Sigmoid colon (tissue), 4 donors: ENCODE measurements around the gene P2RX3.

Experiments
- EP300 ChIP-seq, 4 donors: sonication (generic); formaldehyde crosslinking; IDR thresholded peaks; one replicate each; pipeline ENCODE4 v1.6.1; 2017; ENCODE audit warnings: antibody characterized with exemption in 4 of 4
- POLR2A ChIP-seq, 2 donors: fragments of 450-650 bp; IDR thresholded peaks; one replicate each; pipeline ENCODE4 v1.6.1; 2016; ENCODE audit warnings: antibody characterized with exemption in 2 of 2, mild to moderate bottlenecking in 2 of 2, moderate library complexity in 2 of 2
- TF ChIP-seq, protein P1 (sequence below), 4 experiments: fragments of 450-650 bp in 3 of 4; fragments of 200-600 bp in 1 of 4; IDR thresholded peaks; one replicate each; pipeline ENCODE4 v1.5.1; 2016 to 2019; ENCODE audit warnings: antibody characterized with exemption in 4 of 4, mild to moderate bottlenecking in 3 of 4, moderate library complexity in 2 of 4

DNA sequence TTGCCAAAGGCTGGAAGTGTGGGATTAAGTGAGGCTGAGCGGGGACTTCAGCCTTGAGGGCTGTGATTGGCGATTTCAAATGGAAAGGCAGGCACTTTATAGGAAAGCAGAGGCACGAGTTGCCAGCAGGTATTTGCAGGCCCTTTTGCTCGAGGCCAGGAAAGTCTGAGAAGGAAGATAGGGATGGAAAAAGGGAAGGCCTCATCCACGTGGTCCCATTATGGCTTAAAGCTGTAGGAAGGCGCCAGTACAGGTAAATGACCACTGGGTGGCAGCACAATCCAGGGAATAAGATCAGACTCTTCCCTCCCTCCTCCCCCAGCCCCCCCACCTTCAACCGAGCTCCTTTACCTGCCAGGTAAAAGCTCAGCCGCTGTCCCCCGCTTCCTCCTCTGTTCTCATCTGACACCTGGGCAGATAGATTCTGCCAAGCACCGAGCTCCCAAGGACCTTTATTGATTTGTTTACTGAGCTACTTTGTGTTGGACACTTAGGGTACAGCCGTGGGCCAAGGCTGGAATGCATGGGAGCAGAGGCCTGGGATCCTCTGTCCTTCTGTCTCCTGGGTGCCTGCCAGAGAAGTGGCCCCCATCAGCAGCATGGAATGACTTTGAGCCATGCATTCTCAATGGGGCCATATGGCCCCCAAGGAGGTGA is 7.5 kb downstream of the P2RX3 start:
- TF ChIP-seq, protein P1, sequence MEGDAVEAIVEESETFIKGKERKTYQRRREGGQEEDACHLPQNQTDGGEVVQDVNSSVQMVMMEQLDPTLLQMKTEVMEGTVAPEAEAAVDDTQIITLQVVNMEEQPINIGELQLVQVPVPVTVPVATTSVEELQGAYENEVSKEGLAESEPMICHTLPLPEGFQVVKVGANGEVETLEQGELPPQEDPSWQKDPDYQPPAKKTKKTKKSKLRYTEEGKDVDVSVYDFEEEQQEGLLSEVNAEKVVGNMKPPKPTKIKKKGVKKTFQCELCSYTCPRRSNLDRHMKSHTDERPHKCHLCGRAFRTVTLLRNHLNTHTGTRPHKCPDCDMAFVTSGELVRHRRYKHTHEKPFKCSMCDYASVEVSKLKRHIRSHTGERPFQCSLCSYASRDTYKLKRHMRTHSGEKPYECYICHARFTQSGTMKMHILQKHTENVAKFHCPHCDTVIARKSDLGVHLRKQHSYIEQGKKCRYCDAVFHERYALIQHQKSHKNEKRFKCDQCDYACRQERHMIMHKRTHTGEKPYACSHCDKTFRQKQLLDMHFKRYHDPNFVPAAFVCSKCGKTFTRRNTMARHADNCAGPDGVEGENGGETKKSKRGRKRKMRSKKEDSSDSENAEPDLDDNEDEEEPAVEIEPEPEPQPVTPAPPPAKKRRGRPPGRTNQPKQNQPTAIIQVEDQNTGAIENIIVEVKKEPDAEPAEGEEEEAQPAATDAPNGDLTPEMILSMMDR (IDR thresholded peaks at IDR 0.05) = peak in 3 of 4 experiments; percentile 31 to 84 (median 46)
- TF ChIP-seq POLR2A (IDR thresholded peaks at IDR 0.05) (no peak), EP300 (IDR thresholded peaks at IDR 0.05) (no peak)
